Occipital lobe (tissue), 2 donors: ENCODE data around the gene GNAT1. TPM values are rescaled to one million over a fixed set of nuclear protein-coding genes. Genes with fewer than 3 reads are reported as not detected.
"Not testable (repeated sequence)": the region's sequence is repeated elsewhere in the genome, so short reads cannot be mapped to it uniquely, and the experiment has no call there.

Source experiments
- DNase-seq: peaks from one replicate; lab custom pipeline; 2025; lab: John Stamatoyannopoulos, UW
- total RNA-seq: library from RNA; depleted of rRNA; stranded (reverse); fragments of >200 nt; gene quantifications from one replicate; pipeline ENCODE4 v1.2.3, GENCODE V29; 2014

Gene GNAT1
- total RNA-seq, 1 donor from 2014 or later: not detected

DNA sequence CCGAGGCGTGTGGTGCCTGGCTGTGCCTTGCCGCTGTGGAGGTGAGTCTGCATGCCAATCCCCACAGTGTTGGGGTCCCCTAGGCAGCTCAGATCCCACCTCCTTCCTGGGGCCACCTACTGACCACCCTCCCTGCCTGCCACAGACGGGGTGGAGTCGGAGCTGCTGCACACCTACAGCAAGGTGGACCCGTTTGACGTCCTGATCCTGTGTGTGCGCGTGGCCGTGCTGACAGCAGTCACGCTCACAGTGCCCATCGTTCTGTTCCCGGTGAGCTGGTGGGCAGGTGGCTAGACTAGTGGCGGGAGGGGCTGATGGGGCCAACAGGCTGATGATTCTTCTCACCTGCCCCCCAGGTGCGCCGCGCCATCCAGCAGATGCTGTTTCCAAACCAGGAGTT is 27.0 kb downstream of the GNAT1 start:
- DNase-seq: no peak

DNA sequence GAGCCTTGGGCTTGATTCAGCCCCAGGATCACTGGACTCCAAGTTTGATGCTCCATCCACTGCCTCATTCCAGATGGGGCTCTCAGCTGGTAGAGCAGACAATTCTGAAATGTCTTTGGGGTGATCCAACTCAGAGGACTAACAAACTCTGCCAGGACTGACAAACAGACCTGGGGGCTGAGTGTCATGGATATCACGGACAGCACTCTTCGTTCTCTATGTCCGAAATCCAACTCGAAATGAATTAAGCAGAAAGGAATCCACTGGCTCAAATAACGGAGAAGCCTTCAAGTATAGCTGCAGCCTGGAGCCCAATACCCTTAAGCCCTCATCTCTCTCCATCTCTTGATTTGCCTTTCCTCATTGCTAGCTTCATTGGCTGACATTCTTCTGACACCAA is 27.9 kb downstream of the GNAT1 start:
- DNase-seq: no peak

DNA sequence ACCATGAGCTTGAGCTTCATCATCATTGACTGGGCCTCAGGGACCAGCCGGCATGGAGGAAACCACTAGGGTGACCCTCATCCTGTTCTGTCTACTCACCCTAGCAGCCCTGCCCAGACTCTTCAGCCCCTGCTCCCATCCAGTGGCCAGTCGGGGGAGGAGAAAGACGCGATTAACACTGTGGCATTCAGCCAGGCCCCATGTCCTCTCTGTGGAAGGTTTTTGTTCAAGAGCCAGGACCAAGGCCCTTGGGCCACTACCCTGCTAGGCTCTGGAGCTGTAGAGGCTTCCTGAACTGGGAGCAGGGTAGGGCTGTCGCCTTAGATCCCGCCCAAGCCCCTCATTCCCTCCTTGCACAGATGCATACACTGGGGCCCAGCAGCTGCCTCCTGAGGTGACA is 28.7 kb downstream of the GNAT1 start:
- DNase-seq: no peak

DNA sequence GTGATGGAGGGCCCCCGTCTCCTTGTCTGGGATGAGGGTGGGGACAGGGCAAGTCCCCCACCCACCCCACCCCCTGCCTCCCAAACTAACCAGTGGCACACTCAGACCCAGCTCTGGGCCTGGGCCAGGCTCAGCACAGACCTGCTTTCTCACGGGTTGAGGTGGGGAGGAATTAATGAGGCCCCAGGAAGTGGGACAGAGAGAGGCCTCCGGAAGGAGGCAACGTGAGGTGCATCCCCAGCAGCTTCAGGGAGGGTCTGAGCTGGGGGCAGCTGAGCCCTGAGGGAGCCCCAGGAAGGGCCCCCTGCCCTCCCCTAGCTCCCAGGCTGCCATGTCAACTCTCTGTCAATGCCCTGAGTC is 29.6 kb downstream of the GNAT1 start:
- DNase-seq: no peak

DNA sequence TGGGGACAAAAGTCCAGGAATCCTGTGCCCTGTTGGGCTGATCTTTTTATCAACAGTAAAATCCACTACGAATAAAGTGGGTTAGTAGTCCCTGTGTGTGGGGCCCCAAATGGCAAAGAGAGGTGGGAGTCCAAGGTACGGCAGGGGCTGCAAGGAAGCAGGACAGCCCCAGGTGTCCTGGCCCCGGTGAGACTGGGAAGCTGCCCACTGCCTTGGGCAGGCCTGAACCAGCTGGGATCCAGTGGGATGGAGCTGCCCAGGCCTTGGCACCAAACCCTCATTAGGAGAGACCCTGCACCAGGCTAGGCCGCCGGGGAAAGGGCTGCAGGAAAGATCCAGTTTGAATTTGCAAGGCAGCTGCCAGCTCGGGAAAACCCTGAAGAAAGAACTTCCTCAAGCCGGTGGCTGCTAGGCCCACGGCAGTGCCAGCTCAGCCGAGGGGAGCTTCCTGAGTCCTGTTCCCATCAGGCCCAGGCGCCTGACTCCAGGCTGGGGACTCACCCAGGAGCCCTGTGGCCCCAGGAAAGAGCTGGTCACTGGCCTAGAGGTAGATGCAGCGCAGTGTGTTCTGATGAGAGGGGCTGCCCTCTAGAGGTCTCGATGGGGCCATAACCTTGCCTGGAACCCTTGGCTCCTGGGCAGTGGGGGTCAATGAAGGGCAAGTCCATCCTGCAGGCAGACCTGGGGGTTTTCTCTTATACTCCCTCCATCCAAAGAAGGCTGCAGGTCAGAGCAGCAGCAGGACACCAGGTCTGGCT is 30.2 kb downstream of the GNAT1 start:
- no peak for DNase-seq

DNA sequence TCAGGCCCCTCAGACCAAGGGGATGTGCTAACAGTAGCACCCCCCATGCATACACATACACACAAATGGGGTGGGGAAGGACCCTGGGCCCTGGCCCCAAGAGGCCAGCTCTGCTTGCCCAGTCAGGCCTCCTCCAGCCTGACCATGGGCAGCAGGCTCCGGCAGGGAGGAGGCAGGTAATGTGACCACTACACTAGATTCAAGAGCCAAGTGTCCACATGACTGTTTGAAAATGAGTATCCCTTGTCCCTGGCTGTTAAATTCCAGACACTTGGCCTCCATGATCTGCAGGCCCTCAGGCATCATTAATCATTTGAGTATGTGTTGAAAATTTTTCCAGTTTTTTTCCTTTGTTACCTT is 30.7 kb downstream of the GNAT1 start:
- DNase-seq: no peak

DNA sequence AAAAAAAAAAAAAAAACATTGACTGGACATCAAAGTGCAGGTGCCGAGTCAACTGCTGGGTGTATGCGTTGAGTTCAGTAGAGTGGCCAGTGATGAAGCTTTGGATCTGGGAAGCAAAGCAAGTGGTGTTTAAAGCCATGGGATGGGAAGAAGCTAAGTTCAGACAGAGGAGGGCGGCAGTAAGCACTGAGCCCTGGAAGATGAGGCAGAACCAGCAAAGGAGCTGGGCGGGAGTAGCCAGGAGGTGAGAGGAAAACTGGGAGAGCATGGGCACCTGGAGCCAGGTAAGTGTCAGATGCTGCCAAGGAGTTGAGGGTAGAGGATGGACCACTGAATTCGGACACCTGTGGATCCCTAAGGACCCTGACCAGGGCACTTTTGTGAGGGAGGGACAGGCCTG is 33.2 kb downstream of the GNAT1 start:
- DNase-seq: no peak

DNA sequence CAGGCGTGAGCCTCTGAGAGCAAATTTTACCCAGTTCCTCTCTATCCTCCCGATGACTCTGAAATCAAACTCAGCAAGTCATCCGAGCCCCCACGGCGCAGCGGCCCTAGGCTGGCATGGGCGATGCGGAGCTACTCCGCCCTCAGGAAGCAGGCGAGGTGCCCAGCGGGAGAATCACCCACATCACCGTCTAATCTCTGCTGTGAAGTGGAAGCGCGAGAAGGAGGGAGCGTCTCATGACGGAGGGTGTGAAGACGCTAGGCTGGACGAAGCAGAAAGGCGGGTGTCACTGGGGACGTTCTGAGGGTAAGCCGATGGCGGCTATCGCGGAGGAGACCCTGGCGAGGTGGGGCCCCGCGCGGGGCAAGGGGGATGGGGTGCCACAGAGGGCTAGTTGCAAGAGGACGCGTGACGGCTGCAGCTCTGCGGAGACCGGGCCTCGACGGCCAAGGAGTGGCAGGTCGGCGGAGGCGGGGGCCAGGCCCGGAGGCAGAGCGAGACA is 35.5 kb downstream of the GNAT1 start:
- peak; percentile 59 for DNase-seq

DNA sequence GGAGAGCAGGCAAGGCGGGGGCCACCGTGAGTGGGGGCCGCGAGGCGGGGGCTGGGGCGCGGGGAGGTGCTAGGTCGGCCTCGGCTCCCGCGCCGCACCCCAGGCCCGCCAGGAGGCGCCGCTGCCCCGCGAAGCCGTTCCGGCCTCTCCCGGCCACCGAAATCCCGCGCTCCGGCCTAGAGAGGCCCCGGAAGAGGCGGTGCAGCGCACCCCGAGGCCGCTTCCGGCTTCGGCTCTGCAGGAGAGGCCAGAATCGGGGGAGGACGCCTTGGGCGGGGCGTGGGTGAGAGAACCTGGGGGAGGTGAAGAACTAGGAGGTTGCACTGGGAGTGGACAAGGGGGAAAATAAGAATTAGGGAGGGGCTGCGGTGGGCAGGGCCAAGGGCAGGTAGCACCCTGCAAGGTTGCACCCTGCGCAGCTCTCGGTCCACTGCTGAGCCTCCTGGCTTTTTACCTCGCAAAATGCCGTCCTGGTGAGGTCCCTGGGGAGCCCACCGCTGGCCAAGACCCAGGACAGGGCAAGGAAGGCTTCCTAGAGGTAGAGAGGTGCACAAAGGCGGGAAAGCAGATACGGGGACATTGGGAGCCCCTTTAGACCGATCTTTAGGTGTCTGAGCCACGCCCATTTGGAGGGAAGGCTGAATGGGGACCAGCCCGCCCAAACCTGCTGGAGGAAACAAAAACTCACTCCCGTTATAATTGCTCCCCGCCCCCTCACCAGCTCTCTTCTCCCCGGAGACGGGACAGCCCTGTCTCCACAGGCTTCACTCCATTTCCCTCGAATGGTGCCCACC is 36.2 kb downstream of the GNAT1 start:
- peak; percentile 86 for DNase-seq

DNA sequence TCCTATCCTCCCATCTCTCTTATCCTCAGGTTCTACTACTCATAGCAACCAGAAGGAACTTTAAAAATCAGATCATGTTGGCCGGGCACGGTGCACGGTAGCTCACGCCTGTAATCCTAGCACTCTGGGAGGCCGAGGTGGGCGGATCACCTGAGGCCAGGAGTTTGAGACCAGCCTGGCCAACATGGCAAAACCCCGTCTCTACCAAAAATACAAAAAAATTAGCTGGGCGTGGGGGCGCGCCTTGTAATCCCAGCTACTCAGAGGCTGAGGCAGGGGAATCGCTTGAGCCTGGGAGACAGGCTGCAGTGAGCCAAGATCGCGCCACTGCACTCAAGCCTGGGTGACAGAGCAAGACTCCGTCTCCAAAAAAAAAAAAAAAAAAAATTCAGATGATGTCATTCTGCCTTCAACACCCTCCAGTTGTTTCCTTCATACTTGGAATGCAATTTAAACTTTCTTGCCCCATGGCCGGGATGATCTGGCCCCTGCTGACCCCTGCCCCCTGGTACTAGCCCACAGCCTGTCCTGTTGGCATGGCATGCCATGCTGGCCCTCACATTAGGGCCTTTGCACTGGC is 36.9 kb downstream of the GNAT1 start:
- not testable (repeated sequence) for DNase-seq

DNA sequence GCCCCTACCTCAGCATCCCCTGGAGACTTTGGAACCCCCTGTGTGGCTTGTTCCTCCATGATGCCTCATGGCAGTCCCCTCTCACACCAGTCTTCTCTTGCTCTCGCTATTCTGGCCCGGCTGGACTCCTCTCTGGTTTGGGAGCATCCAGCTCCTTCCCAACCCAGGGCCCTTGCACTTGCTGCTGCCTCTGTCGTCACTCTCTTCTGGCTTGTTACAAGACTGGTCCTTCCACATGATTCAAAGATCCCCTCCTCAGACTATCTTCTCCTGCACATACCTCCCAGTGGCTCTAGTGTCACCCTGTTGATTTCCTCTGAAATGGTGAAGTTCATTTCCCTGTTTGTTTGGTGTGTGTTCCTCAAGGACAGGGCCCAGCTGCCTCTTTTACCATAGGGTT is 38.1 kb downstream of the GNAT1 start:
- no peak for DNase-seq

DNA sequence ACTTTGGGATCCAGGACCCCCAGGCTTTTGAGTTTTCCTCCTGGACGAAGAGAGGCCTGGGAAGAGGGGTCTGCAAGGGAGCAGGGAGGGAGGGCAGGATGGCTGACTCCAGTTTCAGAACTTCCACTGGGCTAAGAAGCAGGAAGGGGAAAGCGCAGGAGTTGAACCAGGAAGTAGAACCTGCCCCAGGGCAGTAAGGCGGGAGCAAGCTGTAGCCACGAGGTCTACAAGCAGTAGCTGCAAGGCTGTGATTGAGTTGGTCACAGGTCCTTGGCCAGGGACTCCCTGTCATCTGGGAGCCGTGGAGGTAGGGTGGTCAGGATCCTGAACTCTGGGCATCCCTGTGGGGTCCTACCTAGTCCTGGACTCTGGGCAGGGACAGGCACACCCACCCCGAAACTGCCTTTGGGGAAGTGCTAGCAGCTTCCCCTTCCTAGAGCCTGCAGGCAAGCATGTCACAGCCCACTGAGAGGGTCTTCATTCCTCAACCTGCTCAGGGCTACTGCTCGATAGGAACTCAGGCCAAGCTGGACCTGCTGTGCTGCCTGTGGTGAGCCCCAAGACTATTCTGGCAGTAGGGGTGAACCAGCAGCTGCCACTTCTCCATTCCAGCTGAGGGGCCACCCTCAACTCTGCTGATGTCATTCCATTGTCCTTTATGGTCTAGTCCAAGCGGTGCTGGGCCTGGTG is 38.8 kb downstream of the GNAT1 start:
- DNase-seq: no peak

DNA sequence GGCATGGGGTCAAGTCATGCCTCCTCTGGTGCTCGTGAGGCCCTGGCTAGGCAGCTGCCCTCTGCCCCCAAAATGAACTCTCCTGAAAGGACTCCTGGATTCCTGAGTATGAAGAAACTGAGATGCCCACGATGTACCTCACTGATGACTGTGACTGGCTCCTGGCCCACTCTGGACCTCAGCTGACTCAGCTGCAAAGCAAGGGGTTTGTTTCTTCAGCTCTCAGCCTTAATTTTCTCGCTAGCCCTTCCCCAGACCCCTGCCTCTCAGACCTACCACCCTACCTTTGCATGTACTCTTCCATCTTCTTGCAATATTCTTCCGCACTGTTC is 39.4 kb downstream of the GNAT1 start:
- no peak for DNase-seq

DNA sequence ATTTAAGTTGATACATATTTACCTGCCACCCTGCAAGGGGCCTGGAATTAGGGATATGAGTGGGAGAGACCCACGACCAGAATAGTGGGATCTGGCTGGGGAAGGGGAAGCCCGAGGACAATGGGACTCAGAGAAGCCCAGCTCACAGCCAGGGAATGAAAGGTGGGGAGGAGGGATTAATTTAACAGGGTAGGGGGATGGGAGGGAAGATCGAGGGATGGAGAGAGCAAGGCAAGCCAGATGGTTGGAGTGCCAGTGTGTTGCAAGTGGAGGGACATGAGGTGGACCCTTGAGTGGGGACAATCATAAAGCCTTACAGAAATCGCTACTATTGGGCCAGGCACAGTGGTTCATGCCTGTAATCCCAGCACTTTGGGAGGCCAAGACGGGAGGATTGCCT is 40.2 kb downstream of the GNAT1 start:
- no peak for DNase-seq

DNA sequence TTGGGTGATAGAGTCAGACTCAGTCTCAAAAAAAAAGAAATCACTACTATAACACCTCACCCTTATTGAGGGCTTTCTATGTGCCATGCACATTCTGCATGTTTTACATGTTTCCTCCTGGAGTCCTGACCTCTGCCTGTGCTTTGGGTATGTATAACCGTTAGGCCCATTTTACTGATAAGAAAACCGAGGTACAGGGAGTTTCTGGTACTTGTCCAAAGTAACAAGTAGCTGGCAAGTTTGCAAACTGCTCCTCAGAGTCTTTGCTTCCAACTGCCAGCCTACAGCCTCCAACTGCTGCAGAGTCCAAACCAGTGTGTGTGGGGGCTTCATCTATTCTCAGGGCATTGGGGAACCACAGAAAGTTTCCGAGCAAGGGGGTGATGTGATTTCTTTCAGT is 40.9 kb downstream of the GNAT1 start:
- DNase-seq: no peak

DNA sequence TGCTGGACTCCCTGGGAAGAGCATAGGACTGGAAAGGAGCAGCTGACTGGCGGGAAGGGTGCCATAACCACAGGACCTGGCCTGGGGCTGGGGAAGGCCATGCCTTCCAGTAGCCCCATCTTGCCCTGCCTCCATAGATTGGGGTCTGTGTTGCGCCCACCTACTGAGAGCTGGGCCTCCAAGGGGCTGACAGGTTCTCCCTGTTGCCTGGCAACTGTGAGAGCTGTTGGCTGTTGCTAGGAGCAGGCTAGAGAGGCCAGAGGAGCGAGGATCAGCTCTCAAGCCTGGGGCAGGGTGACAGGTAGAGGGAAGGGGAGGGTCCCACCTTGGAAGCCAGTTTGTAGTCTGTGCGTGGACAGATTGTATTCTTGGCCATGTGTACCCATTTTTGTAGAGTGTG is 41.8 kb downstream of the GNAT1 start:
- DNase-seq: no peak

DNA sequence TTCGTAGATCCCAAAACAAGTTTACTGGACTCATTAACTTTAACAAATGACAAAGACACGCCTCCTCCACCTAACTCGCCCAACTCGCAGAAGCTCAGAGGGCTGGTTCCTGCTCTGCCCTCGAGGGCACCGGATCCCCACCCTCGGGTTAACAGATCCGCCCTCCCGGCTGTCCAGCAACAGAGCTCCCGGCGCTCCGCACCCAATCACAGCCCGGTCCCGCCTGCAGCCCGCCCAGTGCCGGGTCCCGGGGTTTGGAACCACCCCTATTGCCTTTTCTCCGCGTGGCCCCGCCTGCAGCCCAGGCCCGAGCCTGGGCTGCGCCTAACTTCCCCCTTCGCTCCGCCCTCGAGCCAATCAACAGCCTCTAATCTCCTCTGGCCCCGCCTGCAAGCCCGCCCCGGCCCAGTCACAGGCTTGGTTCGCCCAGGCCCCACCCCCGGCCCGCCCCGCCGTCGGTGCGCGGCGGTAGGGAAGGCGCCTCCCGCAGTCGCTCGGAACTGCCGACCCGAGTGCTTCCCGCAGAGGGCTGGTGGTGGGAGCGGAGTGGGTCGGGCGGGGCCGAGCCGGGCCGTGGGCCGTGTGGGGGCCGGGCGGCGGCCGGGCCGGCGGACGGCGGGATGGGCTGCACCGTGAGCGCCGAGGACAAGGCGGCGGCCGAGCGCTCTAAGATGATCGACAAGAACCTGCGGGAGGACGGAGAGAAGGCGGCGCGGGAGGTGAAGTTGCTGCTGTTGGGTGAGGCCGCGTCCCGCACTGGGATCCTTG is 44.5 kb downstream of the GNAT1 start, which contains the start of gene GNAI2:
Gene GNAI2, plus strand, starts transcription at position 489 of the 768 bp plus-strand sequence. Its CDS starts 132 bp downstream, at position 621.
- DNase-seq: peak; percentile 99

DNA sequence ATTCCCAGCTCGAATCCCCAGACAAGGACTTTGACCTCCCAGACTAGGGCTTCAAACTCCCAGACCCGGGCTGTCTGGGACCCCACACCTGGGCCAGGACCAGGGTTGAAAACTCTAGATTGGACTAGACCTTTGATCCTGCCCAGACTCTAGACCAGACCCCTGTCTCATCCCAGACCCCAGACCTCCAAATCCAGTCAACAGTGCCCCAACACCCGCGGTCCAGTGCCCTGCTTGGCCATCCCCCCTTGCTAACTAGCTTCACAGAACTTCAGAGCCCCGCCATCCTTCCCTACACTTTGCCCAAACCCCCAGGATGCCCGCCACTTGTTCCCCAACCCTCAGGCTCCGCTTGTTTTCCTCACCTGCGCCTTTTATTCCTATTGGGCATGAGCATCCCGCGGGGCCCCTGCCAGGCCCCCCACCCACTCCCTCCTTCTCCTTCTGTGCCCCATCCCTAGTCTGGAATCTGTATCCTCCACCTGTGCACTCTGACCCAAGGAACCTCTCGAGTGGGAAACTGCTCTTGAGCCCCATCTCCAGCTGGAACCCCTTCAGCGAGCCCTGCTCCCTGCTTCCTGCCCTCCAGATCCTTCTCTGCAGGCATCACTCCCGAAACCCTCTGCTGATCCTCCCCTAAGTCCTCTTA is 45.2 kb downstream of the GNAT1 start:
- no peak for DNase-seq

DNA sequence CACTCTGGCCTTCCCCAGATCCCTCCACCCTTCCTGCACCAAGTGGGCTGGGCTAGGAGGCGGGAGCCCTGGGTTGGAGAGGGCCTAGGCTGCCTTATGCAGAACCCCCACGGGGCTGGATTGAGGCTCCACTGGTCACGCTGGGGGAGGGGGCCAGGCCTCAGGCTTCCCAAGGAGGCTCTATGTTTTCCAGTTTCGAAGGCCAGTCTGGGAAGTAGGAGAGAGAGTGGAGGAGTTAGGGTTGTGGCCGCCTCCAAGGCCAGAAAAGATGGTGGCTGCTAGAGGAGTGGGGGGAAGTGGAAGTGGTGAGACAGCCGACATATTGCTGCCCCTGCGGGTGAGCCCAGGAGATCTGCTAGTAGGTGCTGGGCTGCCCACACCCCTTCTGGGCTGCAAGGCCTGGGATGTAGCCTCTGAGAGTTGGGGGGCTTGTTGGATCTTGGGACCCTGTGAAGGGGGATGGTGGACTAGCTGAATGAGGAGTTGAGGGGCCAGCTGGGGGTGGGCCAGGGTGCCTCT is 45.8 kb downstream of the GNAT1 start:
- no peak for DNase-seq

DNA sequence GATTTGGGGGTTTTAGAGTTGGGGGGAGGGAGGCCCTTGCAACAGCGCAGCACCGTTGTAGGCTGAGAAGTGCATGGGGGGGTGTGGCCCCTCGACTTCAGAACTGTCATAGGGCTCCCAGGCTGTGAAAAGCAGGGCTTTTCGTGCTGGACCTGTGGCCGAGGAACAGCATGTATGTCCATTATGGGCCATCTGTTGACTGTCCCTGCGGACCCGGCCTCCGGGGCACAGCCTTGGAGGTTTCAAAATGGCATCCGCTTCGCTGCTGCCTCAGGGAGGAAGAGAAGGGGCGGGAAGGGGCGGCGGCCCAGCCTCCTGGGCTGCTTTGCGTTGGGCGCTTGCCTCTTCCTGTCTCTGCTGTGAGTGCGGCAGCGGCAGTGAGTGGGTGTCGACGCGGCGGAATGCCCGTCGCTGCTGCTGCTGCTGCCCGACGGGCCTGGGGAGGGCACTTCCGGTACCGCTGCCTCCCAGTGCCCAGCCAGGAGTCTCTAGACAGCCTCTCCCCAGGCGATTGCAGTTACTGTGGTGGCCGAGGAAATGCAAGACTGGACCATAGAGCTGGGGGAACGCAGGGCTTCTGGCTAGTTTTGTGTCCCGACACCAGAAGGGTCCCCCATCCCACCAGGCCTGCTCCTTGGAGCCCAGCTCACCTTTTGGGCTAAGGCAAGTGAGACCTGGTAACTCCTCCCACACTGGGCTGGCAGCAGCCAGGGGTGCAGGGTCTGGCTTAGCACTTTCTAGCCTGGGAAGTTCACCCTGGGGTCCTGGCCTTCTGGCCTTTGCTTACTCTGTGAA is 46.5 kb downstream of the GNAT1 start:
- DNase-seq: peak; percentile 58
